SK-N-SH treated with all-trans-retinoic acid at 6 μM for 48 hours (cell line): ENCODE data around the gene PTPRC.

Experiments used
- ATAC-seq: fragments of 200-7000 bp; cut with Tn5 transposase; 3 replicates; pipeline ENCODE4 v1.9.1; 2020; ENCODE audit warnings: mild to moderate bottlenecking, moderate library complexity
- ARNTL ChIP-seq: fragments of 450-650 bp; formaldehyde crosslinking; IDR thresholded peaks from 2 replicates; pipeline ENCODE4 v1.5.0; 2020; ENCODE audit warnings: low read depth, mild to moderate bottlenecking, moderate library complexity, borderline replicate concordance
- BACH2 ChIP-seq: fragments of 250-450 bp; sonication (Bioruptor Pico); IDR thresholded peaks from 2 replicates; pipeline ENCODE4 v1.9.0; 2021; ENCODE audit warnings: mild to moderate bottlenecking, borderline replicate concordance
- CSDC2 ChIP-seq: fragments of 250-450 bp; sonication (Bioruptor Pico); IDR thresholded peaks from 2 replicates; pipeline ENCODE4 v1.5.0; 2020; ENCODE audit warnings: mild to moderate bottlenecking, moderate library complexity
- ESRRG ChIP-seq: fragments of 250-450 bp; sonication (Bioruptor Pico); IDR thresholded peaks from 2 replicates; pipeline ENCODE4 v1.6.1; 2021; ENCODE audit warnings: mild to moderate bottlenecking
- GLIS3 ChIP-seq: fragments of 250-450 bp; sonication (Bioruptor Pico); IDR thresholded peaks from 2 replicates; pipeline ENCODE4 v1.5.0; 2020; ENCODE audit warnings: mild to moderate bottlenecking, moderate library complexity
- ISL1 ChIP-seq: fragments of 250-450 bp; sonication (Bioruptor Pico); IDR thresholded peaks from 2 replicates; pipeline ENCODE4 v2.1.2; 2022; ENCODE audit warnings: mild to moderate bottlenecking, moderate library complexity
- OSR1 ChIP-seq: fragments of 250-450 bp; sonication (Bioruptor Pico); IDR thresholded peaks from 2 replicates; pipeline ENCODE4 v1.8.0; 2022; ENCODE audit warnings: moderate library complexity, mild to moderate bottlenecking, inconsistent platforms
- PPARA ChIP-seq: fragments of 250-450 bp; sonication (Bioruptor Pico); IDR thresholded peaks from 2 replicates; pipeline ENCODE4 v1.5.0; 2020; ENCODE audit warnings: mild to moderate bottlenecking, borderline replicate concordance
- RARB ChIP-seq: fragments of 250-450 bp; sonication (Bioruptor Pico); IDR thresholded peaks from 2 replicates; pipeline ENCODE4 v1.8.0; 2021; ENCODE audit warnings: mild to moderate bottlenecking, moderate library complexity
- SNAI2 ChIP-seq: fragments of 250-450 bp; sonication (Bioruptor Pico); IDR thresholded peaks from 2 replicates; pipeline ENCODE4 v1.5.0; 2020; ENCODE audit warnings: mild to moderate bottlenecking, moderate library complexity
- TCF4 ChIP-seq: fragments of 250-450 bp; sonication (Bioruptor Pico); IDR thresholded peaks from 2 replicates; pipeline ENCODE4 v1.8.0; 2021; ENCODE audit warnings: mild to moderate bottlenecking, moderate library complexity, borderline replicate concordance
- TOX ChIP-seq: fragments of 250-450 bp; sonication (Bioruptor Pico); IDR thresholded peaks from 2 replicates; pipeline ENCODE4 v1.8.0; 2021; ENCODE audit warnings: mild to moderate bottlenecking, moderate library complexity, borderline replicate concordance
- ZC3H10 ChIP-seq: fragments of 250-450 bp; sonication (Bioruptor Pico); IDR thresholded peaks from 2 replicates; pipeline ENCODE4 v1.5.1; 2021; ENCODE audit warnings: mild to moderate bottlenecking, moderate library complexity
- ZFP3 ChIP-seq: fragments of 250-450 bp; sonication (Bioruptor Pico); IDR thresholded peaks from 2 replicates; pipeline ENCODE4 v1.5.0; 2020; ENCODE audit warnings: mild to moderate bottlenecking, moderate library complexity
- ZFP30 ChIP-seq: fragments of 450-650 bp; formaldehyde crosslinking; IDR thresholded peaks from 2 replicates; pipeline ENCODE4 v1.5.0; 2022; ENCODE audit warnings: mild to moderate bottlenecking, moderate library complexity
- ZNF8 ChIP-seq: fragments of 450-650 bp; formaldehyde crosslinking; IDR thresholded peaks from 2 replicates; pipeline ENCODE4 v1.5.0; 2020; ENCODE audit warnings: mild to moderate bottlenecking, moderate library complexity
- TF ChIP-seq, protein P1 (sequence below): fragments of 250-450 bp; sonication (Bioruptor Pico); IDR thresholded peaks from 2 replicates; pipeline ENCODE4 v1.8.0; 2021; ENCODE audit warnings: low read depth, mild to moderate bottlenecking, moderate library complexity, borderline replicate concordance
- TF ChIP-seq, protein P2 (sequence below): fragments of 250-450 bp; sonication (Bioruptor Pico); IDR thresholded peaks from 2 replicates; pipeline ENCODE4 v1.5.1; 2021; ENCODE audit warnings: mild to moderate bottlenecking, moderate library complexity
- TF ChIP-seq, protein P3 (sequence below): fragments of 250-450 bp; sonication (Bioruptor Pico); IDR thresholded peaks from 2 replicates; pipeline ENCODE4 v1.5.1; 2020; ENCODE audit warnings: low read depth, mild to moderate bottlenecking, moderate library complexity
- TF ChIP-seq, protein P4 (sequence below): fragments of 250-450 bp; sonication (Bioruptor Pico); IDR thresholded peaks from 2 replicates; pipeline ENCODE4 v1.5.0; 2020; ENCODE audit warnings: mild to moderate bottlenecking, moderate library complexity
- TF ChIP-seq, protein P5 (sequence below): fragments of 250-450 bp; sonication (Bioruptor Pico); IDR thresholded peaks from 2 replicates; pipeline ENCODE4 v1.8.0; 2020; ENCODE audit warnings: mild to moderate bottlenecking, moderate library complexity, borderline replicate concordance

The PTPRC gene

DNA sequence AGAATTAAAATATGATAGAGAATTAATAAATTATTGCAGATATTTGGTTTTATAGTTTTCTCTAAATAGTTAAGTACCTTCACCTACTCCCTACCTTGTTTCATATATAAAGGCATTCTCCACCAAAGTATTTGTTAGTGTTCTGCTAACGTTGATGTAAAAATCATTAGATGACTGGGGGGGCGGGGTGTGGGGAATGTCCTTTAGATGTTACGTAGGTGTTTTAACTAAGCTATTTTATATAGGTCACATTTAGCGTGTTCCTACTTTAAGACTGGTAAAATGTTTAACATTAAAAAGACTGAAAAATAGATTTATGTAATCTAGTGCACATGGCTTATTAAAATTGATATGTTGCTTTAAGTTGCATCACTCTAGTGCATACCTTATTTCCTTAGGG lies 48.6 kb downstream of the PTPRC start (continued):
- TF ChIP-seq ZFP3 (CRISPR knock-in tag) (no peak), CSDC2 (CRISPR knock-in tag) (no peak), TOX (CRISPR knock-in tag) (no peak)
- TF ChIP-seq, protein P1, sequence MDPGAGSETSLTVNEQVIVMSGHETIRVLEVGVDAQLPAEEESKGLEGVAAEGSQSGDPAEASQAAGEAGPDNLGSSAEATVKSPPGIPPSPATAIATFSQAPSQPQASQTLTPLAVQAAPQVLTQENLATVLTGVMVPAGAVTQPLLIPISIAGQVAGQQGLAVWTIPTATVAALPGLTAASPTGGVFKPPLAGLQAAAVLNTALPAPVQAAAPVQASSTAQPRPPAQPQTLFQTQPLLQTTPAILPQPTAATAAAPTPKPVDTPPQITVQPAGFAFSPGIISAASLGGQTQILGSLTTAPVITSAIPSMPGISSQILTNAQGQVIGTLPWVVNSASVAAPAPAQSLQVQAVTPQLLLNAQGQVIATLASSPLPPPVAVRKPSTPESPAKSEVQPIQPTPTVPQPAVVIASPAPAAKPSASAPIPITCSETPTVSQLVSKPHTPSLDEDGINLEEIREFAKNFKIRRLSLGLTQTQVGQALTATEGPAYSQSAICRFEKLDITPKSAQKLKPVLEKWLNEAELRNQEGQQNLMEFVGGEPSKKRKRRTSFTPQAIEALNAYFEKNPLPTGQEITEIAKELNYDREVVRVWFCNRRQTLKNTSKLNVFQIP (CRISPR knock-in tag): no peak

DNA sequence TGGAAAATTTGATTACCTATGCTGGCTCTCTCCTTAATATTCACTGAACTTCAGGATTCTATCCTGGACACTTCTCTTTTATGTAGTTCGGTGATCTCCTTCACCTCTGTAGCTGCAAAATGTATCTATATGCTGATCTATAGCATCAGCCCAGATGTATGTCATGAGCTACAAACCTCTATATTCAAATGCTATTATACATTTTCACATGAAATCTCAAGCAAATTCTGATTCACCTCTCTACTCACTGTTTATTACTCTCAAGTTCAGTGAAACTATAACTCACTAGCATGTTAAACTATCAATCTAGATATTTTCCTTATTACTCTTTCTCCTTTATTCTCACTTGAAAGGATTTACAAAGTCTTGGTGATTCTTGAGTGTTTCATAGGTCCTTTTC lies 52.2 kb downstream of the PTPRC start:
- TF ChIP-seq CSDC2 (CRISPR knock-in tag) (no peak), PPARA (CRISPR knock-in tag) (no peak), ZFP30 (CRISPR knock-in tag) (no peak), GLIS3 (CRISPR knock-in tag) (no peak), ISL1 (CRISPR knock-in tag) (no peak), ESRRG (CRISPR knock-in tag) (no peak), ZFP3 (CRISPR knock-in tag) (no peak), ZC3H10 (no peak), ARNTL (no peak), RARB (CRISPR knock-in tag) (no peak), ZNF8 (CRISPR knock-in tag) (no peak), TCF4 (no peak), TOX (CRISPR knock-in tag) (no peak), OSR1 (CRISPR knock-in tag) (no peak), BACH2 (no peak), SNAI2 (CRISPR knock-in tag) (no peak)
- TF ChIP-seq, protein P2, sequence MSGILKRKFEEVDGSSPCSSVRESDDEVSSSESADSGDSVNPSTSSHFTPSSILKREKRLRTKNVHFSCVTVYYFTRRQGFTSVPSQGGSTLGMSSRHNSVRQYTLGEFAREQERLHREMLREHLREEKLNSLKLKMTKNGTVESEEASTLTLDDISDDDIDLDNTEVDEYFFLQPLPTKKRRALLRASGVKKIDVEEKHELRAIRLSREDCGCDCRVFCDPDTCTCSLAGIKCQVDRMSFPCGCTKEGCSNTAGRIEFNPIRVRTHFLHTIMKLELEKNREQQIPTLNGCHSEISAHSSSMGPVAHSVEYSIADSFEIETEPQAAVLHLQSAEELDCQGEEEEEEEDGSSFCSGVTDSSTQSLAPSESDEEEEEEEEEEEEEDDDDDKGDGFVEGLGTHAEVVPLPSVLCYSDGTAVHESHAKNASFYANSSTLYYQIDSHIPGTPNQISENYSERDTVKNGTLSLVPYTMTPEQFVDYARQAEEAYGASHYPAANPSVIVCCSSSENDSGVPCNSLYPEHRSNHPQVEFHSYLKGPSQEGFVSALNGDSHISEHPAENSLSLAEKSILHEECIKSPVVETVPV (CRISPR knock-in tag): no peak
- TF ChIP-seq, protein P3, sequence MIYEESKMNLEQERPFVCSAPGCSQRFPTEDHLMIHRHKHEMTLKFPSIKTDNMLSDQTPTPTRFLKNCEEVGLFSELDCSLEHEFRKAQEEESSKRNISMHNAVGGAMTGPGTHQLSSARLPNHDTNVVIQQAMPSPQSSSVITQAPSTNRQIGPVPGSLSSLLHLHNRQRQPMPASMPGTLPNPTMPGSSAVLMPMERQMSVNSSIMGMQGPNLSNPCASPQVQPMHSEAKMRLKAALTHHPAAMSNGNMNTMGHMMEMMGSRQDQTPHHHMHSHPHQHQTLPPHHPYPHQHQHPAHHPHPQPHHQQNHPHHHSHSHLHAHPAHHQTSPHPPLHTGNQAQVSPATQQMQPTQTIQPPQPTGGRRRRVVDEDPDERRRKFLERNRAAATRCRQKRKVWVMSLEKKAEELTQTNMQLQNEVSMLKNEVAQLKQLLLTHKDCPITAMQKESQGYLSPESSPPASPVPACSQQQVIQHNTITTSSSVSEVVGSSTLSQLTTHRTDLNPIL: no peak
- TF ChIP-seq, protein P1 (CRISPR knock-in tag): no peak
- TF ChIP-seq, protein P4, sequence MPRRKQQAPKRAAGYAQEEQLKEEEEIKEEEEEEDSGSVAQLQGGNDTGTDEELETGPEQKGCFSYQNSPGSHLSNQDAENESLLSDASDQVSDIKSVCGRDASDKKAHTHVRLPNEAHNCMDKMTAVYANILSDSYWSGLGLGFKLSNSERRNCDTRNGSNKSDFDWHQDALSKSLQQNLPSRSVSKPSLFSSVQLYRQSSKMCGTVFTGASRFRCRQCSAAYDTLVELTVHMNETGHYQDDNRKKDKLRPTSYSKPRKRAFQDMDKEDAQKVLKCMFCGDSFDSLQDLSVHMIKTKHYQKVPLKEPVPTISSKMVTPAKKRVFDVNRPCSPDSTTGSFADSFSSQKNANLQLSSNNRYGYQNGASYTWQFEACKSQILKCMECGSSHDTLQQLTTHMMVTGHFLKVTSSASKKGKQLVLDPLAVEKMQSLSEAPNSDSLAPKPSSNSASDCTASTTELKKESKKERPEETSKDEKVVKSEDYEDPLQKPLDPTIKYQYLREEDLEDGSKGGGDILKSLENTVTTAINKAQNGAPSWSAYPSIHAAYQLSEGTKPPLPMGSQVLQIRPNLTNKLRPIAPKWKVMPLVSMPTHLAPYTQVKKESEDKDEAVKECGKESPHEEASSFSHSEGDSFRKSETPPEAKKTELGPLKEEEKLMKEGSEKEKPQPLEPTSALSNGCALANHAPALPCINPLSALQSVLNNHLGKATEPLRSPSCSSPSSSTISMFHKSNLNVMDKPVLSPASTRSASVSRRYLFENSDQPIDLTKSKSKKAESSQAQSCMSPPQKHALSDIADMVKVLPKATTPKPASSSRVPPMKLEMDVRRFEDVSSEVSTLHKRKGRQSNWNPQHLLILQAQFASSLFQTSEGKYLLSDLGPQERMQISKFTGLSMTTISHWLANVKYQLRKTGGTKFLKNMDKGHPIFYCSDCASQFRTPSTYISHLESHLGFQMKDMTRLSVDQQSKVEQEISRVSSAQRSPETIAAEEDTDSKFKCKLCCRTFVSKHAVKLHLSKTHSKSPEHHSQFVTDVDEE (CRISPR knock-in tag): no peak
- TF ChIP-seq, all 23 proteins: peak for 0
- no peak for ATAC-seq

DNA sequence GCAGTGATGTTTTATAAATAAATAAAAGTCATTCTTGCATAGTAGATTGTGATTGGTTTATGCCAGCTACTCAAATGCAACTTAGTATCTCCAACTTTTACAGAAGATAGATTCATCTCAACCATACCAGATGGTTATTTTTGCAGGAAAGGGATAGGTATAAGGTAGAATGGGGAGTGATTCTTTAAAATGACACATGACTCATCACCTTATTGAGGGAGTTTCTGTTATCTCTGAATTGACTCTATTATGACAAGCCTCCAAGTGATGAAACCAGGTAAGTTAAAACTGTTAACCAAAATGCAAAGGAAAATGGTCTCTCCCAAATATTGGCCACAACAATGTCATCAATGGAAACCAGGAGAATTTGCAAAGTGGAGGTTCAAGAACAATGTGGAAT lies 54.5 kb downstream of the PTPRC start:
- TF ChIP-seq ZC3H10 (no peak), ISL1 (CRISPR knock-in tag) (no peak), RARB (CRISPR knock-in tag) (no peak), TCF4 (no peak), OSR1 (CRISPR knock-in tag) (no peak), BACH2 (no peak), PPARA (CRISPR knock-in tag) (no peak), ZNF8 (CRISPR knock-in tag) (no peak), CSDC2 (CRISPR knock-in tag) (no peak), ZFP30 (CRISPR knock-in tag) (no peak), TOX (CRISPR knock-in tag) (no peak), GLIS3 (CRISPR knock-in tag) (no peak)
- TF ChIP-seq, protein P5, sequence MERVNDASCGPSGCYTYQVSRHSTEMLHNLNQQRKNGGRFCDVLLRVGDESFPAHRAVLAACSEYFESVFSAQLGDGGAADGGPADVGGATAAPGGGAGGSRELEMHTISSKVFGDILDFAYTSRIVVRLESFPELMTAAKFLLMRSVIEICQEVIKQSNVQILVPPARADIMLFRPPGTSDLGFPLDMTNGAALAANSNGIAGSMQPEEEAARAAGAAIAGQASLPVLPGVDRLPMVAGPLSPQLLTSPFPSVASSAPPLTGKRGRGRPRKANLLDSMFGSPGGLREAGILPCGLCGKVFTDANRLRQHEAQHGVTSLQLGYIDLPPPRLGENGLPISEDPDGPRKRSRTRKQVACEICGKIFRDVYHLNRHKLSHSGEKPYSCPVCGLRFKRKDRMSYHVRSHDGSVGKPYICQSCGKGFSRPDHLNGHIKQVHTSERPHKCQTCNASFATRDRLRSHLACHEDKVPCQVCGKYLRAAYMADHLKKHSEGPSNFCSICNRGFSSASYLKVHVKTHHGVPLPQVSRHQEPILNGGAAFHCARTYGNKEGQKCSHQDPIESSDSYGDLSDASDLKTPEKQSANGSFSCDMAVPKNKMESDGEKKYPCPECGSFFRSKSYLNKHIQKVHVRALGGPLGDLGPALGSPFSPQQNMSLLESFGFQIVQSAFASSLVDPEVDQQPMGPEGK (CRISPR knock-in tag): no peak
- ATAC-seq: no peak
